Lung microvascular endothelial cell (primary cell): ENCODE measurements around the gene HES7. TPM values are rescaled to one million over a fixed set of nuclear protein-coding genes. Genes with fewer than 3 reads are reported as not detected.
"Not testable (repeated sequence)": the region's sequence is repeated elsewhere in the genome, so short reads cannot be mapped to it uniquely, and the experiment has no call there.

Experiments
- DNase-seq, 2 donors: peaks; one replicate each; pipeline versions ENCODE4 v3.0.0 to v3.0.0-alpha.2; 2010; ENCODE audit warnings: low read depth in 2 of 2
- total RNA-seq: library from RNA; depleted of rRNA; stranded (reverse); fragments of >200 nt; gene quantifications from 2 replicates; pipeline ENCODE4 v1.2.1, GENCODE V29; 2014

The HES7 gene
- total RNA-seq: 0.22 TPM in 1 of 2 replicates, not detected in the other

GRCh38 chr17:8123695-8124349 is at the start of gene HES7:
Gene HES7 (minus strand): TSS chr17:8124106. CDS start chr17:8124084, 22 bp downstream.
- no peak for DNase-seq

GRCh38 chr17:8173056-8173870 is 49.4 kb upstream of the HES7 start:
- peak; percentile 94 to 97 for DNase-seq

GRCh38 chr17:8170186-8170585 is 46.3 kb upstream of the HES7 start:
- DNase-seq: not testable (repeated sequence)

- no peak for DNase-seq
These were observed 43.6 kb upstream of the HES7 start for GRCh38 chr17:8167526-8167925.

- DNase-seq: no peak
These were observed 42.8 kb upstream of the HES7 start for GRCh38 chr17:8166731-8167130.

- DNase-seq: no peak
These were observed 40.9 kb upstream of the HES7 start for GRCh38 chr17:8164815-8165131.

- no peak for DNase-seq
These were observed 40.3 kb upstream of the HES7 start for GRCh38 chr17:8163978-8164814.

GRCh38 chr17:8162997-8163977 is 39.4 kb upstream of the HES7 start:
- no peak for DNase-seq

GRCh38 chr17:8162233-8162996 is 38.5 kb upstream of the HES7 start, which contains the start of gene VAMP2:
Gene VAMP2 (minus strand): TSS chr17:8162948. CDS start chr17:8162879, 69 bp downstream.
- DNase-seq: peak; percentile 72 to 82

GRCh38 chr17:8161289-8162232 is 37.7 kb upstream of the HES7 start:
- DNase-seq: no peak

GRCh38 chr17:8160741-8161221 is 36.9 kb upstream of the HES7 start:
- DNase-seq: no peak

- no peak for DNase-seq
These were observed 36.3 kb upstream of the HES7 start for GRCh38 chr17:8160224-8160577.

- DNase-seq: no peak
These were observed 35.7 kb upstream of the HES7 start for GRCh38 chr17:8159459-8160223.

- DNase-seq: no peak
These were observed 35.1 kb upstream of the HES7 start for GRCh38 chr17:8159032-8159400.

- peak; percentile 91 to 92 for DNase-seq
These were observed 34.5 kb upstream of the HES7 start for GRCh38 chr17:8158267-8159031.

GRCh38 chr17:8156246-8156992 is 32.5 kb upstream of the HES7 start:
- peak; percentile 100 for DNase-seq

- no peak for DNase-seq
These were observed 32.0 kb upstream of the HES7 start for GRCh38 chr17:8155996-8156245.
